AML-193 (cell line): ENCODE measurements around the gene KLF12.

Source experiments
- DNase-seq, 2 experiments: peaks; one replicate each; lab custom pipeline; 2025; lab: John Stamatoyannopoulos, UW

Gene KLF12

DNA sequence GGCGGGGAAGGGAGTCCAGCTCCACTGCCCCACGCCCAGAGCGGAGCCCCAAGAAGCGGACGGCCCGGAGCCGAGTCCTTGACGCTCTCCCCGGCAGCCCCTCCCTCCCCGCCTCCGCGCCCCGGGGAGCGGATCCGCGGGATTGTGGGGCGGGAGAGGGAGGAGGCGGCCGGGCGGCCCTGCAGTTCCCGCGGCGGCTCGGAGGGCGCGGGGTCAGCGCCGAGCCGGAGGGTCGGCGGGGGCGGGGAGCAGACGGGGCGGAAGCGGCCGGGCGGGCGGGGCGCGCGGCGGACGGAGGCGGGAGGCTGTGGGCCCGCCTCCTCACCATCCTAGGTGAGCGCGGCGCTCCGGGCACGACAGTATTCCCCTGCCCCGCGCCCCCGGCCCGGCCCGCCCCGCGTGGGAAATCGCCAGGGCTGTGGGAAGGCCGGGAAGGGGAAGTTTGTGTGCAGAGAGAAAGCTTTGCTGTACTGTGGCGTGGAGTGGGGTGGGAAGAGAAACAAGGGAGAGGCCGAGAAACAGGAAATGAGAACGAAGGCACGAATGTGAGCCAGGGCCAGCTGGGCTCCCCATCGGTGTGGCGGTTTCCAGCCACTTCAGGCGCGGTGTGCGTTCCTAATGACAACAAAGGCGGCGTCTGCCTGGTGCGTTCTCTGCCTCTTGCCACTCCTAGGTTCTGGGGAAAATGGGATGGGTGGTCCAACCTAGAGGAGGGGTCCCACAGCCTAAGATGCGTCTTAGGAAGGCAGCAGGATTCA, 1.3 kb upstream of the KLF12 start:
- peak; percentile 16 to 35 for DNase-seq

DNA sequence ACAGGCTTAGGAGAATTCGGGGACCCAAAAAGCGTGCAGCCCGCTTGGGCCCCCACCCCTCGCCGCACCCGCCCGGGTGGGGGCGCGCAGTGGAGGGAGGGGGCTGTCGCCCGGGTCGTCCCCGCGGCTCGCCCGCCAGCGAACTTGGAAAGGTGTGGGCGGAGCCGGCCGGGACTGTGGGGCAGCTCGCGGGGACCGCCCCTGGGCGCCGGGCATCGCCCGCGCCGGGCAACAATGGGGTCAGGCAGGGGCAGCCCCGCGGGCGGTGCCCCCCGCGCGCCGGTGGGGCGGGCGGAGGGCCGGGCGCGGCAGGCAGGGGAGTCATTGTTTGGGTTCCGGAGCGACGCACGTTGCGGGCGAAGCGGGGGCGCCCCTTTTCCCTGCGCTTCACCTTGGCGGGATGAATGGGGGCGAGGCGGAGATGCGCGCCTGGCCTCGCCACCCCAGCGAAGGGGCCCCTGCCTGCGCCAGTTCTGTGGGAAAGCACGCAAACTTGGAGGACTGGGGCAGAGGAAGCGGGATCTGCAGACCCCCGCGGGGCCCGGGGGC, 647 bp upstream of the KLF12 start:
- DNase-seq = no peak

DNA sequence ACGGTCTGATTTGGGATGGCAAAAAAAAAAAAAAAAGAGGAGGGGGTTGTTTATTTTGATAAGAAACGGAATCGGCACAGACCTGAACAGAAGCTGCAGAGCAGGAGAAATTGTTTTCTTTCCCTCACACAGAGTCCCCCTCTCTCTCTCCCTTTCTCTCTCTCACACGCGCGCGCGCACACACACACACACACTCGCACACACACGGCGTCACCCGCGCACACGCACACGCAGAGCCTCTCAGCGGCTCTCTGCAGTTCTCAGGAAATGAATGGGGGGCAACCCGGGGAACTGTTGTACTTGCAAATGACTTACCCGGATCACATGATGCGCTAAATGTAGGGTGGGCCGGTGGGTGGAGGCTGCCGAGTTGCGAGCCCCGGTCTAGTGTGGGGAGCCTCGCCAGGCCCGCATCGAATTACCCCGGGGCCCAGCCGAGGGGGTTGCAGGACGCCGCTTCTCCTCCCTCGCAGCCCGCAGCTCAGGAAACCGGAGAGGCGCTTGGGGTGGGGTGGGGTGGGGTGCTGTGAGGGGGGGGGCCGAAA, 475 bp downstream of the KLF12 start:
- DNase-seq = peak; percentile 4 to 12

DNA sequence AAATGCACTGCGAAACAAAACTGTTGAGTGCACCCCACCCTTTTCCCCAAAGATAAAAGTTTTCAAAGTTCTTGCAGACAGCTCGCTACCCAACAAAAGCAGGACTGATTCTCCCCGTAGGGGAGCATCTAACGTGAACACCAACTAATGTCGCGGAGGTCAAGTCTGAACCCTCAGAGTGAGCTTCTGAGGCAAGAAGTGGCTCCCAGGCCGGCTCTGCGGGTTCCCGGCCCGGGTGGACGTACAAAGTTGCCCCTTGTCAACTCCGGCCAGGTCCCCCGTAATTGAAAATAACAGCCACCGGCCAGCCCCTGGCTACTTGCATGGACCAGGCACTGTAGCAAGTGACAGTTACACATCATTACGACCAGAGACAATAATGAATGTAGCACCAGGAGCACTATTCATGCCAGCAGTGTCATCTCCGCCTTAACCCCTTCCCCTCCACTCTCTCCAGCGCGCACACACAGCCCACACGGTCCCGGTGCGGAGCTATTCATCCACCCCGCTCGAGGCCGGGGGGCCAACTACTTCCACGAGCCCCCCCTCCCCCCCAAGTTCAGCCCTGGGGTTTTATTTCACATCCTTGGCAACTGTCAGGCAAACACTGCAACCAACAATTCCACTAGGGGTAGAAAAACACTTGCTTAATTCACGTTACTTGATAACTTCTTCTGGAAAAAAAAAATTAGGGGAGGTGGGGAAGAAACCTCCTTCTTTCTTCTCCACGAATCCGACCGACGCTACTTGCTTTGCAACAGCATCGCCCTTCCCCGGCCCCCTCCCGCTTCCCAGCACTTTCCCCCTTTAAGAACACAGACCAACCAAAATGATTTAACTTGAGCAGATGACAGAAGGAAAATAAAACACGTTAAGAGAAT, 1.2 kb downstream of the KLF12 start:
- peak in 1 of 2 experiments; percentile 17 for DNase-seq

DNA sequence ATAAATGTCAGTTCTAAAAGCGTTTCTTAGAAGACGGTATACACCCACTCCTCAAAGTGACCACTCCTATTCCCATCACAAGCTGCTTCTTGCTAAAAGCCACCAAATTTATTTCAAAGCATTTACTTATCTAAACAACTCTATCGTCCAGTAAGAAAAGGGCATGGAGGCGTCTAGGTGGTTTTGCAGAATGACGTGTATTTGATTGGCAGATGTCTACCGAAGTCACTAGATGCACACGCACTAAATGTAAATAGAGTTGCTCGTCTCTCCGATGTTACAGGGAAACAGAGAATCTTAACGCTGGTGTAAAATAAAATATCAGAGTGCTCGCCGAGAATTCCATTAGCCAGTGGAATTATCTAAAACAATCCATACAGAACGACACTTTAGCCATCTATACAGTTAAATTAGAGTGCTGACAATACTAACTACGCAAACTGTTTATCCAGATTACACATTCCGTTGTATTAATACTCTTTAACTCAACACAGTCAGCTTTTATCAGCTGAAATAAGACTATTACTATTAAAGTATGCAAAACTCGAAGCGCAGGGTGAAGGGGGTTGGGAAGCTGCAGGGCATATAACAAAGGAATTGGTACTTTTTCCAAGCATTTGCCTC, 1.9 kb downstream of the KLF12 start:
- peak; percentile 15 to 25 for DNase-seq

DNA sequence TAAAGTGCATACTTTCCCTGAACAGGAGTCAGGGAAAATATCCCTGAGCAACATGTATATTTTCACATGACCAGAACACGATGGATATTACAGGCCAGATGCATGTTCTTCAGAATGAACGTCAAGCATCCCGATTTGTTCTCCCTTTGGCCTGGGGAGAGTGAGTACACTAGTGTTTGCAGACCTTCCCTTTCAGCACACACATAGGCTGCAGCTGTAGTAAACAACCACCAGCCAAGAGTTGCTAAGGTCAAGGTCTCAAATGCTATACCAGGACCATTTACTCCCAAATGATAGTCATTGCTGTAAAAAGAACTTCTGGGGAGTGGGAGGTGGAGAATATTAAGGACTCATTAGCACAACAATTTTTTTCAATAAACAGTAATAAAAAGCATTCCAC, 3.0 kb downstream of the KLF12 start:
- no peak for DNase-seq

DNA sequence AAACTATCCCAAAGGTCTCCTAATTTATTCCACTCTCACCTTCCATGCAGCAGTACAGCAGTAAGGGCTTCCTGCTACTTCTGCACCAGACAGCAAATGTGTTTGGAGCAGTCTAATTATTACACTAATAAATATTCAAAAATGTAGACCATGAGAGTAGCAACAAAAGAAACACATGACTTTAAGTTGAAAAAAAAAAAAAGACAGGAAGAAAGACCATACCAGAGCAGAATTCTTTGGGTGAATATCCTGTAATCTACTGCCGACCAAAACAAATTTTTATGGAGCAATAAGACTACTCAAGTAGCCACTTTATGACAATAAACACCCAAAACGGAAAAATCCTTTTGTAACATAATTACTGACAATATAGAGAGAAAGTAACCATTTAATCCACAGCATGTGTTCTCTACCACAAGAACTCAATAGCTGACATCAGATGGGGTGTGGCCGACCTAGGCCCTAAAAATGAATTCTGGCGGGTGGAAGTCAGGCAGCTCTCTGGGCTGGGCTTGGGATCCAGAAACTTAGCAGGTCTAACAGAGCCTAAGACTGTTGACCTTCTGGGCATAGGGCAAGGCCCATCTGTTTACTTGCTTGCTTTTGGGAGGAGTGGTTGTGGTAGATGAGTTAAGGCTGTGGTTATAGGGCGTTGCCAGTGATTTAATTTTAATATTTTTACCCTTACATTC, 4.6 kb downstream of the KLF12 start:
- no peak for DNase-seq

DNA sequence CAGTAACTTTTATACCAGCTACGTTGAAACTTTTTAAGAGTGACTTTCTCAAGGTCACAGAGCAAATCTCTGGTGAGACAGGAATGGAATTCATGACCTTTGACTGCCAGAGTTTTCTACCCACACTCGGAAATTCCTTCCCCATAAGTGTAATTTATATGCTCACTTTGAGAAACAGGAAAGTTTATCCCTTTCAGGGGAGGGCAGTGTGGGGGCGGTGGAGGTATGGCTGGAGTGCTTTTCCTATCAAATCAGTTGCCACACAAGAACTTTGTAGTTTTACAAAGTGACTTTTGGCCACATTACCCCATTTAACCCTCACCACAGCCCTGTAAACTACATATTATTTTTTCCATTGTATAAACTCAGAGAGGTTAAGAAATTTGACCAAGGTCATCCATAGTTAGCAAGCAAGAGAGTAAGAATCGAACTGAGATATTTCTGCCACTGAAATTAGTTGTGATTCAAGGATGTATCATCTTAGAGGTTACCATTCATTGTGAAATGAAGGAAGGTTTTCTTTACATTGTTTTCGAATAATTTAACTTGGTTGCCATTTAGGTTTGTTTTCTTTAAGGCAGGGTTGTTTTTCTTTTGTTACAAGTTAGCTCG, 5.9 kb downstream of the KLF12 start:
- no peak for DNase-seq

DNA sequence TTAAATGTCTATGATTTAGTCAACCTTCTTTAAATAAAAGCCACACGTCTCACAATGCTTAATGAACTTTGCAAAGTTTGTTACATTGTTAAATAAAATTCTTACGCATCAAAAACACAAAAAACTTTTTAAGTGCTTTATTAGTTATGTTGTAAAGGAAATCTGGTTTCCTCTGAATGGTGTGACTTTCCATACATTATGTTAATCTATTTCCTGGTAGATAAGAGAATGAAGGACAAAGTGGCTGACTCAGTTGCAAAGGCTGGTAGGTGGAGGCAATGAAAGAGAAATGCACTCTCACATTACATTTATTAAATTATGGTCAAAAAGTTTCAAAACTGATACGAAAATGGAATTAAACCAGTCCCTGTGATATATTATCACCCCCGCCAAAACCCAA, 15.9 kb downstream of the KLF12 start:
- no peak for DNase-seq

DNA sequence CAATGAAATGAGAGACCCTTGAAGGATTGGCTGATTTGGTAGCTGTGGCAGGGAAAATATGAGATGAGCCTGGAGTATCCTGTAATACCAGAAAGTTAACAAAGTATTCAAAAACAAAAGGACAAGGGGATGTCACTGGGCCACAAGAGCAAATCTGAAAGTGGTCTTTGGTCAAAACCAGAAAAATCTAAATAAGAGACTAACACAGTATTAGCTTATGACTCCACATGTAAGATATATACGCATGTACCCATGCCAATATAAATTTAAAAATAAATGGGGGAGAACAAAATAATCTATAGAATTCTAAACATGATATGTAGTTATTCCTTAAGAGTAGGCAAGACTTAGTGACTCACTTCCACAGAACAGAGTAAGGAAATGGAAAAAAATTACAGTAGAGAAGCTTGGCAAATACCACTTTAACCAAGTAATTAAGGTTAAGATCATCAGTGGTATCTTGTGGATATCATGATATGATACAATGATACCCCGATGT, 16.9 kb downstream of the KLF12 start:
- DNase-seq = no peak

DNA sequence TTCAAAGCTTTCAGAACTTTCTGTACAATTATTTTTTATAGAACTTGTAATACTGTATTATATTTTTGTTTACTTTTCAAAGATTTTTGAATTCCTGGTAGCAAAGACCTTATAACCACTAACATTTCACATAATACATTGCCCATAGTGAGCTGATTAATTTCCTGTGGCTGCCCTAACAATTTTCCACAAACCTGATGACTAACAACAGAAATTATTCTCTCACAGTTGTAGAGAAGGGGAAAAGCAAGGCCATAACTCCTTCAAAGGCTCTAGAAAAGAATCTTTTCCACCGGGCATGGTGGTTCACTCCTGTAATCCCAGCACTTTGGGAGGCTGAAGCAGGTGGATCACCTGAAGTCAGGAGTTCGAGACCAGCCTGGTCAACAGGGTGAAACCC, 19.1 kb downstream of the KLF12 start:
- no peak for DNase-seq

DNA sequence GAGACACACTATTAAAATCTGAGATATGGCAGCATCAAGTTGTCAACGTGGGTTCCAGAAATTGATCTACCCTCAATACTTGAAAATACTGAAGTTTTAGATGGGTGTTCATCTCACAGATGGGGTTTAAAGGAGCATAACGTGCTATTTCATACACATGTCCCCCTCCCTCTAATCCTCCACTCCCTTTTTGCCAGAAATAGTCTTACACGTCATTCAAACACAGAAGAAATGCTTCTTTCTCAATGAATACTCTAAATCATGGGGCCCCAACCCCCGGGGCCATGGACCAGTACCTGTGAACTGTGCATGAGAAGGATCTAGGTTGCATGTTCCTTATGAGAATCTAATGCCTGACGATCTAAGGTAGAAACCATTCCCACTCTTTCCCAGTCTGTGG, 19.6 kb downstream of the KLF12 start:
- no peak for DNase-seq

DNA sequence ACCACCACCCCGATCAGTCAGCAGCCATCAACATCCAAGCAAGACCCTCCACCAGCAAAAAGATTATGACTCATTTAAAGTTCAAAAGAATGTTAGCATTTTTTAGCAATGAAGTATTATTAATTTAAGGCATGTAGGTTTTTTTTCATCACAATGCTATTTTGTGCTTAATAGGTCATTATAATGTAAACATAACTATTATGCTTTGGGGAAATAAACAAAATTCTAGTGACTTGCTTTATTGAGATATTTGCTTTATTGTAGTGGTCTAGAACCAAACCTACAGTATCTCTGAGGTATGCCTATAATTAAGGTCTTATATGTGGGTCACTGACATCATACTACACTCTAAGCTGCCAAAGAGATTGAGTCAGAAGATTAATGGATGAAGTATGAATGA, 20.0 kb downstream of the KLF12 start:
- DNase-seq = no peak

DNA sequence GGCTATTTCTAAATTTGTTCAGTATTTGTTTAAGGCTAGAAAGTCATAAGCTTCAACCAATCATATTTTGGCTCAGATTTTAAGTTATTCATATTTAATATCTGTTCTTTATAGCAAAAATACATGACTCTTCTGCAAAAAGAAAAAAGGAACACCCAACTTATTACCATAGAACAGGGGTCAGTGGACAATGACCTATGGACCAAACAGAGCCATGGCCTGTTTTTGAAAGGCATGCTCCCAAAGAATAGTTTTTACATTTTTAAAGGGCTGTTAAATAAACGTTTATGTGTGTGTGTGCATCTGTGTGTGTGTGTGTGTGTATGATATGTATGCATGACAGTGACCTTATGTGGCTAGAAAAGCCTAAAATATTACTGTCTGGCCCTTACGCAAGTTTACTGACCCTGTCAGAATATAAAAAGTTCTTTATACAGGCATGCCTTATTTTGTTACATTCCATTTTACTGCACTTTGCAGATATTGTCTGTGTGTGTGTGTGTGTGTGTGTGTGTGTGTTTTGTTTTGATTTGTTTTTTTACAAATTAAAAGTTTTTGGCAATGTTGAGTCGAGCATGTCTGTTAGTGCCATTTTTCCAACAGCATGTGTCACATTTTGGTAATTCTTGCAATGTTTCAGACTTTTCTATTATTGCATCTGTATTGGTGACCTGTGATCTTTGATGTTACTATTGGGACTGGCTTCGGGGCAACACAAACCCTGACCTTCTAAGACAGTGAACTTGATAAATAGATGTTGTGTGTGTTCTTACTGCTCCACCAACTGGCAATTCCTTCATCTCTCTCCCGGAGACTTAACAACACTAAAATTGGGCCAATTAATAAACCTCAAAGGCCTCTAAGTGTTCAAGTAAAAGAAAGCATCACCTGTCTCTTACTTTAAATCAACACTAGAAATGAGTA, 22.0 kb downstream of the KLF12 start:
- no peak for DNase-seq

DNA sequence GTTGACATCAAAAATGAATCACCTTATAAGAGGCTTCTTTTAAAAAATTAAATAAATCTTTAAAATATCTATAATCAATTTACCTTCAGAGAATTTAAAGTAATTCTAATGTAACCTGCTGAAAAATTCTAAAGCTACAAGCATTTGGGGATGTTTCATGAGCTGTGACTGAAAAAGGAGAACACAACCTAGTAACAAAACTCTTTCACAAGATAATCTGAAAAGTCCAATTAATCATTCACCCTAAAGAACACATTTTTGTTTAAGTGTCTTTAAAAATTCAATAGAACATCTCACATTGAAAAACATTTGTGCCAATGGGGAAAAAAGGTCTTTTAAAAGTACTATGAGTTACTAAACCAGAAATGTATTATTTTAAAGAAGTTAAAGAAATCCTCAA, 22.8 kb downstream of the KLF12 start:
- no peak for DNase-seq

DNA sequence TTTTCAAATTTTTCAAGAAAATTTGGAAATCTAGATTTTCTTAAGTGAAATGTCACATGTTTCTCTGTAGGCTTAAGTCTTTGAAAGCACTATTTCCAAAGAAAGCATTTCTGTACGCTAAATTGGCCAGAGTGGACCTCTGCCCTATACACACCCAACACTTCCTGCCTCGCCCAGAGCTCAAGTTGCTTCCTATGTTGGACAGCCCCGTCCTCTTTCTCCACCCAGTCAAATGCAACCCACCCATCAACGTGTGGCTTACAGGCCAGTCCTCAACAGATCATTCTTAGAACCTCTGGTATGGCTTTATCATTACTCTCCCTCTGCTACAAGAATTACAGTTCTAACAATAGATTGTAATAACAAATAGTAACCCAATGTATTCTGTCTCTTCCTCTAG, 24.2 kb downstream of the KLF12 start:
- no peak for DNase-seq

DNA sequence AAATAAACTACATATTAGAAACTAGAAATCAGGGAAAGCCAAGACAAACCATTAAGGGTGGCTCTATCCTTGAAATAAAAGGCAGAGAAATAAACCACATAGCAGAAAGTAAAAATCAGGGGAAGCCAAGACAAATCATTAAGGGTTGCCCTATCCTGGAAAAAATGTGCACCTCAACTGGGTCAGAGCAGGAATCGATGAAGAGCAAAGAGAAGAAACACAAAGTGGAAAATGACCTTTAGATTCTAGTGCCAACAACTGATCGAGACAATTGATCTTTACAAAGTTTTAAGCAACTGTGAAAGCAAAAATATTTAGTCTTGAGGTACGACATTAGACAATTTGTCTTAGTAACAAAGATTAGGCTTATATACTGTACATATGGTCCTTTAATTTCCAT, 26.6 kb downstream of the KLF12 start:
- DNase-seq = no peak

DNA sequence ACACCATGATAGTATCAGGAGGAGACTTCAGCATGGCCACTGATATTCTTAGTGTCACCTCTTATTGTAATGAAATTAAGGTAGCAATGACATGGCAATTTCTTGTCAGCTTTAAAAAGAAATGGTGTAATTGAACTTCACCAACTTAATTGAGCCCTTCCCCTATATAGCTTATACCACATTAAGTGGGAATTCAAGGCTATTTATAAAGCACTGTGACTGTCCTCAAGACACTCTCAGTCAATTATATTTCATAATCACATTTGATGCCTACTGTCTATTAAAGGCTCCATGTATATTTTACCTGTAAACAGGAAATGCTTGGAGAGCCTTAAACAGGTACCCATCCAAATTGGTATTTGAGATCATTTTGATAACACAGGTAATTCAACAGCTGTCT, 28.3 kb downstream of the KLF12 start:
- no peak for DNase-seq

DNA sequence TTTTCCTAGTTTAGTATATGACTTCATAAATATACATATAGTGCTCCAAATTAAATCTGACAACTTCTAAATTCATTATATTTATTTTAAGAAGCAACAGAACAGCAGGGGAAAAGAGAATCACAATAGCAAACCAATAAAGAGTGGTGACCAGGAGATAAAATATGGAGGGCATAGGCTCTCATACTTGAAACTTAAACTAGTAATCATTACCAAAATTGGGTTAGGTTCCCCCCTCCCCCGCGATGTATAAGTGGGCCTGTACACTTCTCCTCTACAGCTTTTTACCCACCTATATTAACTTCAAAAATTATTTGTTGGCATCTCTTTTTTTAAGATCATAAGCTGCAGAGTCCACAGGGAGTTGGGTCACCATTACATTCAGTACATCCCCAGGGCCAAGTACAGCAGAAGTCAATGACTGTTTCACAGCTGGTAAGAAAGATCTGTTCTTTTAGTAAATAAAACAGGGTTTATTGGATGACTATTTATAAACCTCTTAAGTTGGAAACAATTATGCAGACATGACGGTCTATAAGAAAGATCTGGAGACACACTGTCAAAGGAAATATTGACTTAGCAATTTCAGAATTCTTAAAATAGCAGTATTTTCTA, 29.4 kb downstream of the KLF12 start:
- no peak for DNase-seq
